ENCODE data around the gene HAAO. TPM values are rescaled to one million over a fixed set of nuclear protein-coding genes. Genes with fewer than 3 reads are reported as not detected.

HAAO gene
- polyA plus RNA-seq, 3 donors: 10.5 to 29.6 (median 15.0) TPM

DNA sequence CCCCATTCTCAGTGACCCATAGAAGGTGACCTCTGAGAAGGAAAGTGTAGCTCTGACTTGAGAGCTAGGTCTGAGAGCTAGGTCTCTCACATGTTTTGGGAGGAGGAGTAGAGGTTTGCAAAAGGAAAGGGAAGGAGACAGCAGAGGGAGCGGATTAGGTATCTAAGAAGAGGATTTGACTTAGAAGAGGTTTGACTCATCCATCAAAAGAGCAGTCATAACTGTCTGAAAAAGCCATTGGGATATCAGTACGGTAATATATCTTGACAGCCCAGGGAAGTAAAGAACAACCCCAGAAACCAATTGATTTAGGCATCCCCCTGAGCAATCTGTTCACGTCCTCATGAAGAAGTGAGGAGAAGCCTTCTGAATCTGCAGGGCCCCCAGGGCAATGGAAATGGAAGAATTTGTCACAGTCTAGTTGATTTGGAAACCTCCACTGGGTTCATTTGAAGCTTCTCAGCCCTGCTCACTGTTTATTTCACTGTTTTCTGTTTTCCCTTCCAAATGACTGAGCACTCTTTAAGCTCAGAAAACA, 47.8 kb downstream of the HAAO start:
- Histone ChIP-seq H3K4me2 (replicated peaks; ENCODE audit: extremely low read depth, low read length, poor library complexity, severe bottlenecking) (no peak overlapping the region), H3K36me3 (replicated peaks in 1 of 2; ENCODE audit: control insufficient read depth in 1 of 2, insufficient read depth in 2 of 2, low read length in 2 of 2) (no peaks in the 10 kb centered on the region), H3K4me1 (ENCODE audit: control insufficient read depth in 1 of 2, insufficient read depth in 2 of 2, low read length in 2 of 2) (no peaks in the 10 kb centered on the region), H3K9me3 (replicated peaks in 1 of 2; ENCODE audit: control insufficient read depth in 1 of 2, insufficient read depth in 1 of 2, low read length in 2 of 2) (no peaks in the 10 kb centered on the region), H3K9ac (ENCODE audit: insufficient read depth, low read length, poor library complexity, severe bottlenecking) (no peak overlapping the region), H3K27ac (ENCODE audit: low read depth in 1 of 2, low read length in 2 of 2) (no peak overlapping the region), H4K20me1 (ENCODE audit: insufficient read depth, low read length) (no peaks in the 10 kb centered on the region), H3K79me2 (ENCODE audit: insufficient read depth, low read length) (no peaks in the 10 kb centered on the region), H3K27me3 (ENCODE audit: control insufficient read depth in 2 of 2, insufficient read depth in 2 of 2, low read length in 2 of 2) (no peaks in the 10 kb centered on the region), H3K4me3 (replicated peaks in 1 of 3; ENCODE audit: low read depth in 2 of 3, low read length in 3 of 3) (no peak overlapping the region), H2AFZ (ENCODE audit: insufficient read depth, low read depth, low read length, poor library complexity, severe bottlenecking) (no peak overlapping the region)
- peaks cover 5% of the 10 kb centered on the region for H3K4me1 Mint-ChIP-seq
- H3K9me3 Mint-ChIP-seq: peaks cover 0 to 7% (median 0%) of the 10 kb centered on the region in 7 donors
- WGBS (ENCODE audit: insufficient coverage): 100% methylated on average over 1 of the region's 3 CpGs
- H3K4me3 Mint-ChIP-seq: no peak overlapping the region
- no peak for DNase-seq
- peaks cover 0 to 2% (median 0%) of the 10 kb centered on the region in 3 donors for H3K27me3 Mint-ChIP-seq (ENCODE audit: low read depth in 3 of 3)
- TF ChIP-seq, protein P1, sequence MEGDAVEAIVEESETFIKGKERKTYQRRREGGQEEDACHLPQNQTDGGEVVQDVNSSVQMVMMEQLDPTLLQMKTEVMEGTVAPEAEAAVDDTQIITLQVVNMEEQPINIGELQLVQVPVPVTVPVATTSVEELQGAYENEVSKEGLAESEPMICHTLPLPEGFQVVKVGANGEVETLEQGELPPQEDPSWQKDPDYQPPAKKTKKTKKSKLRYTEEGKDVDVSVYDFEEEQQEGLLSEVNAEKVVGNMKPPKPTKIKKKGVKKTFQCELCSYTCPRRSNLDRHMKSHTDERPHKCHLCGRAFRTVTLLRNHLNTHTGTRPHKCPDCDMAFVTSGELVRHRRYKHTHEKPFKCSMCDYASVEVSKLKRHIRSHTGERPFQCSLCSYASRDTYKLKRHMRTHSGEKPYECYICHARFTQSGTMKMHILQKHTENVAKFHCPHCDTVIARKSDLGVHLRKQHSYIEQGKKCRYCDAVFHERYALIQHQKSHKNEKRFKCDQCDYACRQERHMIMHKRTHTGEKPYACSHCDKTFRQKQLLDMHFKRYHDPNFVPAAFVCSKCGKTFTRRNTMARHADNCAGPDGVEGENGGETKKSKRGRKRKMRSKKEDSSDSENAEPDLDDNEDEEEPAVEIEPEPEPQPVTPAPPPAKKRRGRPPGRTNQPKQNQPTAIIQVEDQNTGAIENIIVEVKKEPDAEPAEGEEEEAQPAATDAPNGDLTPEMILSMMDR (IDR thresholded peaks at IDR 0.05): no peak
- H3K36me3 Mint-ChIP-seq: peaks cover 0 to 4% of the 10 kb centered on the region in 2 donors
- intact Hi-C loops (cut with micrococcal nuclease): no loop called here
- peak overlapping the region in 1 of 7 donors; percentile 27 for H3K27ac Mint-ChIP-seq

DNA sequence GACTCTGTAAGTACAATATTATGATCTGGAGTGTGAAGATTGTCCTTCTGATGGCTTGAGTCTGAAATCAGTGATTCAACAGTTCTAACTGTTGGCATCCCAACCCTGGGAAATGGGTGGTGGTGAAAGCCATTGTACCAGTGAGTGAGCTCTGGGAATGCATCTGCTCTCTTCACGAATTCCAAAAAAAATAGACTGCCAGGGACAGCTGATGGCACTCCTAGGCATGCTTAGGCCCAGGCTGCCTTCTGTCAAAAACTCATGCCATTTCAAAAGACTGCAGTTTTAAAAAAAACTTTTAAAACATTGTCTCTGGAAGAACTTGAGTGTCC, 48.8 kb downstream of the HAAO start:
- 100% methylated on average over 1 of the region's 1 CpG for WGBS (ENCODE audit: insufficient coverage)
- Mint-ChIP-seq H3K4me3 (no peak overlapping the region), H3K4me1 (peaks cover 5% of the 10 kb centered on the region), H3K36me3 (peaks cover 2 to 3% of the 10 kb centered on the region in 2 donors), H3K9me3 (peaks cover 2 to 10% (median 5%) of the 10 kb centered on the region in 7 donors), H3K27me3 (ENCODE audit: low read depth in 3 of 3) (peaks cover 0 to 2% (median 0%) of the 10 kb centered on the region in 3 donors), H3K27ac (peak overlapping the region in 1 of 7 donors; percentile 15)
- intact Hi-C loops (cut with micrococcal nuclease): no loop called here
- H3K4me2 ChIP-seq (replicated peaks; ENCODE audit: extremely low read depth, low read length, poor library complexity, severe bottlenecking): no peak overlapping the region
- H3K79me2 ChIP-seq (ENCODE audit: insufficient read depth, low read length): no peaks in the 10 kb centered on the region
- H3K4me3 ChIP-seq (replicated peaks in 1 of 3; ENCODE audit: low read depth in 2 of 3, low read length in 3 of 3): no peak overlapping the region
- H3K9ac ChIP-seq (ENCODE audit: insufficient read depth, low read length, poor library complexity, severe bottlenecking): no peak overlapping the region
- no peak overlapping the region for H3K27ac ChIP-seq (ENCODE audit: low read depth in 1 of 2, low read length in 2 of 2)
- no peak overlapping the region for H2AFZ ChIP-seq (ENCODE audit: insufficient read depth, low read depth, low read length, poor library complexity, severe bottlenecking)
- TF ChIP-seq, protein P1 (IDR thresholded peaks at IDR 0.05): no peak
- H3K27me3 ChIP-seq (ENCODE audit: control insufficient read depth in 2 of 2, insufficient read depth in 2 of 2, low read length in 2 of 2): no peaks in the 10 kb centered on the region
- no peaks in the 10 kb centered on the region for H3K36me3 ChIP-seq (replicated peaks in 1 of 2; ENCODE audit: control insufficient read depth in 1 of 2, insufficient read depth in 2 of 2, low read length in 2 of 2)
- no peak for DNase-seq
- peaks cover 0 to 3% of the 10 kb centered on the region in 2 donors for H3K9me3 ChIP-seq (replicated peaks in 1 of 2; ENCODE audit: control insufficient read depth in 1 of 2, insufficient read depth in 1 of 2, low read length in 2 of 2)
- no peaks in the 10 kb centered on the region for H3K4me1 ChIP-seq (ENCODE audit: control insufficient read depth in 1 of 2, insufficient read depth in 2 of 2, low read length in 2 of 2)
- H4K20me1 ChIP-seq (ENCODE audit: insufficient read depth, low read length): no peaks in the 10 kb centered on the region

Data from CD14-positive monocyte (primary cell).